ENCODE measurements around the gene RSPH10B2.
"Not testable (repeated sequence)": the region's sequence is repeated elsewhere in the genome, so short reads cannot be mapped to it uniquely, and the experiment has no call there.

DNA sequence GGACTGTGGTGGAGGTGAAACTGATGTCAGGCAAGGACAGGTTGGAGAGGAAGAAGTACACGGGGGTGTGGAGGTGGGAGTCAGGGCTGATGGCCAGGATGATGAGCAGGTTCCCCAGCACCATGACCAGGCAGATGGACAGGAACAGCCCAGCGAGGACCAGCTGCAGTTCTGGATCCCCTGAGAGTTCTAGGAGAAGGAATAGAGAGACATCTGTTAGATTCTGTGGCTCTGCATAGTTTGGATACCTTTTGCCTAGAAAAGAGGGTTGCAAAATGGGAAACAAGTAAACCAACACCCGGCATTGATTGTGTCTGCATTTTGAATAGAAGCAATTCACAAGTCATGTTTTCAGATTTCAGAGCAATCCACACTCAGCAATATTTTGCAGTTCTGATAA, 81.6 kb downstream of the RSPH10B2 start:
- TF ChIP-seq POLR2AphosphoS5 (IDR thresholded peaks at IDR 0.05; ENCODE audit: low read depth, low read length) = not testable (repeated sequence)
- TF ChIP-seq, protein P1, sequence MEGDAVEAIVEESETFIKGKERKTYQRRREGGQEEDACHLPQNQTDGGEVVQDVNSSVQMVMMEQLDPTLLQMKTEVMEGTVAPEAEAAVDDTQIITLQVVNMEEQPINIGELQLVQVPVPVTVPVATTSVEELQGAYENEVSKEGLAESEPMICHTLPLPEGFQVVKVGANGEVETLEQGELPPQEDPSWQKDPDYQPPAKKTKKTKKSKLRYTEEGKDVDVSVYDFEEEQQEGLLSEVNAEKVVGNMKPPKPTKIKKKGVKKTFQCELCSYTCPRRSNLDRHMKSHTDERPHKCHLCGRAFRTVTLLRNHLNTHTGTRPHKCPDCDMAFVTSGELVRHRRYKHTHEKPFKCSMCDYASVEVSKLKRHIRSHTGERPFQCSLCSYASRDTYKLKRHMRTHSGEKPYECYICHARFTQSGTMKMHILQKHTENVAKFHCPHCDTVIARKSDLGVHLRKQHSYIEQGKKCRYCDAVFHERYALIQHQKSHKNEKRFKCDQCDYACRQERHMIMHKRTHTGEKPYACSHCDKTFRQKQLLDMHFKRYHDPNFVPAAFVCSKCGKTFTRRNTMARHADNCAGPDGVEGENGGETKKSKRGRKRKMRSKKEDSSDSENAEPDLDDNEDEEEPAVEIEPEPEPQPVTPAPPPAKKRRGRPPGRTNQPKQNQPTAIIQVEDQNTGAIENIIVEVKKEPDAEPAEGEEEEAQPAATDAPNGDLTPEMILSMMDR (IDR thresholded peaks at IDR 0.05) = not testable (repeated sequence)
